ENCODE results near the gene TRERF1. TPM values are rescaled to one million over a fixed set of nuclear protein-coding genes. Genes with fewer than 3 reads are reported as not detected.
A peak's percentile ranks its signal among the peaks of the same experiment; 100 is the strongest.

Gene TRERF1
- polyA plus RNA-seq, 1 of the 3 experiments (the other 2 are of a cell fraction): 3.6 TPM

GRCh38 chr6:42349753-42350511 lies 101.8 kb downstream of the TRERF1 start:
- POLR2A ChIA-PET: interaction anchor here (2.6 kb wide), 1 partner anchor 102 kb away, joined by 11 read pairs; the partner anchor contains the start of gene TRERF1
- H3K36me3 ChIP-seq (replicated peaks in 1 of 2; ENCODE audit: control insufficient read depth in 1 of 2, insufficient read depth in 2 of 2, low read length in 1 of 2): no peaks in the 10 kb centered on the region
- no peaks in the 10 kb centered on the region for H3K79me2 ChIP-seq (ENCODE audit: insufficient read depth)
- H3F3A ChIP-seq (replicated peaks; ENCODE audit: insufficient read depth): peaks cover 7% of the 10 kb centered on the region
- peak overlapping the region; percentile 14 for H3K4me2 ChIP-seq
- H4K20me1 ChIP-seq (ENCODE audit: insufficient read depth): no peaks in the 10 kb centered on the region
- H3K9ac ChIP-seq: peak overlapping the region; percentile 7; the same call in 1 of the 2 replicates
- peak; percentile 77 for DNase-seq
- H3K27me3 ChIP-seq (ENCODE audit: insufficient read depth): no peaks in the 10 kb centered on the region
- CTCF ChIA-PET: interaction anchor here (1.0 to 3.0 kb wide), 10 partner anchors 10 to 214 kb away, joined by 3 to 13 read pairs (median 4); partner anchors contain the start of gene UBR2
- H2AFZ ChIP-seq (ENCODE audit: low read depth): no peak overlapping the region
- WGBS (ENCODE audit: low lambda C conversion rate): 41% methylated on average over 10 of the region's 10 CpGs
- H3K4me3 ChIP-seq (ENCODE audit: low read depth in 2 of 2, low read length in 1 of 2): no peak overlapping the region
- peaks cover 0 to 28% of the 10 kb centered on the region in 2 experiments; a peak in 3 of 4 replicates for H3K4me1 ChIP-seq (ENCODE audit: control insufficient read depth in 1 of 2, insufficient read depth in 2 of 2, low read depth in 1 of 2, low read length in 1 of 2)
- no peaks in the 10 kb centered on the region for H3K9me2 ChIP-seq
- no peaks in the 10 kb centered on the region for H3K9me3 ChIP-seq
- H3K27ac ChIP-seq (ENCODE audit: low read depth in 2 of 2, low read length in 1 of 2): peak overlapping the region; percentile 57 to 73; a peak in 3 of 4 replicates
- TF ChIP-seq TEAD4 (IDR thresholded peaks at IDR 0.05; ENCODE audit: borderline replicate concordance, insufficient read depth) (0 out of 2 replicates have a peak, but pooled peaks have one; percentile 58), RCOR1 (IDR thresholded peaks at IDR 0.05; ENCODE audit: low read length) (peak; percentile 88), GABPA (IDR thresholded peaks at IDR 0.05; ENCODE audit: low read depth) (no peak), JUND (IDR thresholded peaks at IDR 0.05) (peak; percentile 27; the same call in 1 of the 2 replicates), CTCF (IDR thresholded peaks at IDR 0.05) (no peak), RXRA (IDR thresholded peaks at IDR 0.05; ENCODE audit: borderline replicate concordance, low read depth) (no peak), TAF1 (IDR thresholded peaks at IDR 0.05; ENCODE audit: borderline replicate concordance, low read depth, low read length) (no peak; the same call in 1 of the 2 replicates), USF1 (IDR thresholded peaks at IDR 0.05; ENCODE audit: borderline replicate concordance, low read depth) (peak; percentile 75), CHD2 (IDR thresholded peaks at IDR 0.05; ENCODE audit: low read length, partially characterized antibody) (peak; percentile 42), FOSL2 (IDR thresholded peaks at IDR 0.05; ENCODE audit: borderline replicate concordance, low read depth) (0 out of 2 replicates have a peak, but pooled peaks have one; percentile 30), POLR2AphosphoS5 (IDR thresholded peaks at IDR 0.05; ENCODE audit: low read depth, low read length) (no peak), SIN3A (IDR thresholded peaks at IDR 0.05; ENCODE audit: borderline replicate concordance, low read depth, low read length) (no peak), EP300 (IDR thresholded peaks at IDR 0.05; ENCODE audit: borderline replicate concordance in 1 of 2, low read depth in 1 of 2, low read length in 1 of 2) (peak in 1 of 2 experiments; percentile 70; a peak in 2 of 4 replicates), FOXJ3 (CRISPR knock-in tag; IDR thresholded peaks at IDR 0.05) (0 out of 2 replicates have a peak, but pooled peaks have one; percentile 28), EZH2phosphoT487 (IDR thresholded peaks at IDR 0.05; ENCODE audit: borderline replicate concordance, low read depth) (no peak), NRF1 (IDR thresholded peaks at IDR 0.05; ENCODE audit: low read depth, low read length) (no peak), MEF2A (IDR thresholded peaks at IDR 0.05; ENCODE audit: borderline replicate concordance, low read depth) (no peak), ELF1 (IDR thresholded peaks at IDR 0.05) (no peak), PBX3 (IDR thresholded peaks at IDR 0.05) (no peak), RAD21 (IDR thresholded peaks at IDR 0.05; ENCODE audit: low read length) (peak; percentile 6; the same call in 1 of the 2 replicates), GATA2 (CRISPR knock-in tag; IDR thresholded peaks at IDR 0.05) (peak; percentile 31; the same call in 1 of the 2 replicates)
- TF ChIP-seq, protein P1, sequence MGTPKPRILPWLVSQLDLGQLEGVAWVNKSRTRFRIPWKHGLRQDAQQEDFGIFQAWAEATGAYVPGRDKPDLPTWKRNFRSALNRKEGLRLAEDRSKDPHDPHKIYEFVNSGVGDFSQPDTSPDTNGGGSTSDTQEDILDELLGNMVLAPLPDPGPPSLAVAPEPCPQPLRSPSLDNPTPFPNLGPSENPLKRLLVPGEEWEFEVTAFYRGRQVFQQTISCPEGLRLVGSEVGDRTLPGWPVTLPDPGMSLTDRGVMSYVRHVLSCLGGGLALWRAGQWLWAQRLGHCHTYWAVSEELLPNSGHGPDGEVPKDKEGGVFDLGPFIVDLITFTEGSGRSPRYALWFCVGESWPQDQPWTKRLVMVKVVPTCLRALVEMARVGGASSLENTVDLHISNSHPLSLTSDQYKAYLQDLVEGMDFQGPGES (IDR thresholded peaks at IDR 0.05; ENCODE audit: low read depth, low read length): no peak
- TF ChIP-seq, protein P2, sequence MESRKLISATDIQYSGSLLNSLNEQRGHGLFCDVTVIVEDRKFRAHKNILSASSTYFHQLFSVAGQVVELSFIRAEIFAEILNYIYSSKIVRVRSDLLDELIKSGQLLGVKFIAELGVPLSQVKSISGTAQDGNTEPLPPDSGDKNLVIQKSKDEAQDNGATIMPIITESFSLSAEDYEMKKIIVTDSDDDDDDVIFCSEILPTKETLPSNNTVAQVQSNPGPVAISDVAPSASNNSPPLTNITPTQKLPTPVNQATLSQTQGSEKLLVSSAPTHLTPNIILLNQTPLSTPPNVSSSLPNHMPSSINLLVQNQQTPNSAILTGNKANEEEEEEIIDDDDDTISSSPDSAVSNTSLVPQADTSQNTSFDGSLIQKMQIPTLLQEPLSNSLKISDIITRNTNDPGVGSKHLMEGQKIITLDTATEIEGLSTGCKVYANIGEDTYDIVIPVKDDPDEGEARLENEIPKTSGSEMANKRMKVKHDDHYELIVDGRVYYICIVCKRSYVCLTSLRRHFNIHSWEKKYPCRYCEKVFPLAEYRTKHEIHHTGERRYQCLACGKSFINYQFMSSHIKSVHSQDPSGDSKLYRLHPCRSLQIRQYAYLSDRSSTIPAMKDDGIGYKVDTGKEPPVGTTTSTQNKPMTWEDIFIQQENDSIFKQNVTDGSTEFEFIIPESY (IDR thresholded peaks at IDR 0.05; ENCODE audit: borderline replicate concordance, low read depth): no peak
- TF ChIP-seq, protein P3, sequence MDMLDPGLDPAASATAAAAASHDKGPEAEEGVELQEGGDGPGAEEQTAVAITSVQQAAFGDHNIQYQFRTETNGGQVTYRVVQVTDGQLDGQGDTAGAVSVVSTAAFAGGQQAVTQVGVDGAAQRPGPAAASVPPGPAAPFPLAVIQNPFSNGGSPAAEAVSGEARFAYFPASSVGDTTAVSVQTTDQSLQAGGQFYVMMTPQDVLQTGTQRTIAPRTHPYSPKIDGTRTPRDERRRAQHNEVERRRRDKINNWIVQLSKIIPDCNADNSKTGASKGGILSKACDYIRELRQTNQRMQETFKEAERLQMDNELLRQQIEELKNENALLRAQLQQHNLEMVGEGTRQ (IDR thresholded peaks at IDR 0.05; ENCODE audit: borderline replicate concordance, low read depth, low read length): peak; percentile 56; the same call in 1 of the 2 replicates

Data from SK-N-SH (cell line).